ENCODE measurements around the gene PAX8. TPM values are rescaled to one million over a fixed set of nuclear protein-coding genes. Genes with fewer than 3 reads are reported as not detected.

The PAX8 gene
- total and polyA plus RNA-seq, 2 of the 13 experiments (the other 11 are each of a cell fraction or from before 2014, with no cell fraction given), result 1.5 to 8.8 TPM

DNA sequence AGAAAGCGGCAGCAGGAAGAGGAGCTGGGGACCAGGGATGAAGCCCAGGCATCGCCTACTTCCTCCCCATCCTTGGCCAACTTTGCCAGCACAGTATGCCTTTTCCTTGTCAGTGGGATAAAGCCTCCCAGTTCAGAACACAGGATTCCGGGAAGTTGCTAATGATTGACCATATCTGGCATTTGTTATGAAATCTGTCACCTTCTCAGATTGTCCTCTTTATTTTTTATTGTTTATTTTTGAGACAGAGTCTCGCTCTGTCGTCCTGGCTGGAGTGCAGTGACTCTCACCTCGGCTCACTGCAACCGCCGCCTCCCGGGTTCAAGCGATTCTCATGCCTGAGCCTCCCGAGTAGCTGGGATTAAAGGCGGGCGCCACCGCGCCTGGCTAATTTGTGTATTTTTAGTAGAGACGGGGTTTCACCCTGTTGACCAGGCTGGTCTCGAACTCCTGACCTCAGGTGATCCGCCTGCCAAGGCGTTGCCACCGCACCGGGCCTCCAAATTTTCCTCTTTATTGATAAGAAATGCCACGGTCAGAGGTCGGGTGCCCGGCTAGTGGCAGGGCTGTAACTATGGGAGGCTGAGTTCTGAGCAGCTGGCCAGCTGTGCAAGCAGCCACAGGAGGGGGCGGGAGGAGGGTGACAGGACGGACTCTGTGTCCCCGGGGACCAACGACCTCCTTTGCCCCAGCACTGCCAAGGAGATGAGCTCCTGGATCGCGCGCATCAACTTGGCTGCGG lies 80.5 kb downstream of the PAX8 start (continued):
- TF ChIP-seq MTA3 (CRISPR knock-in tag; IDR thresholded peaks at IDR 0.05) (no peak), HNRNPL (IDR thresholded peaks at IDR 0.05; ENCODE audit: low read depth, low read length) (peak; percentile 65; the same call in 1 of the 2 replicates), PRMT3 (CRISPR knock-in tag; IDR thresholded peaks at IDR 0.05; ENCODE audit: borderline replicate concordance, low read depth) (no peak), MED13 (CRISPR knock-in tag; IDR thresholded peaks at IDR 0.05) (0 out of 2 replicates have a peak, but pooled peaks have one; percentile 48), ZSCAN25 (CRISPR knock-in tag; IDR thresholded peaks at IDR 0.05) (no peak), MXD4 (CRISPR knock-in tag; IDR thresholded peaks at IDR 0.05) (no peak), HNRNPK (IDR thresholded peaks at IDR 0.05; ENCODE audit: low read depth, low read length, poor library complexity, severe bottlenecking) (no peak), ZNF775 (CRISPR knock-in tag; IDR thresholded peaks at IDR 0.05; ENCODE audit: borderline replicate concordance) (no peak), ZNF460 (CRISPR knock-in tag; IDR thresholded peaks at IDR 0.05; ENCODE audit: borderline replicate concordance) (peak; percentile 87), GTF3A (CRISPR knock-in tag; conservative IDR thresholded peaks at IDR 0.05) (0 out of 2 replicates have a peak, but pooled peaks have one; percentile 28), ZNF337 (CRISPR knock-in tag; IDR thresholded peaks at IDR 0.05; ENCODE audit: borderline replicate concordance, low read depth) (no peak), ZNF552 (CRISPR knock-in tag; IDR thresholded peaks at IDR 0.05; ENCODE audit: borderline replicate concordance) (no peak), ARID2 (CRISPR knock-in tag; IDR thresholded peaks at IDR 0.05; ENCODE audit: borderline replicate concordance) (0 out of 2 replicates have a peak, but pooled peaks have one; percentile 20), NFRKB (IDR thresholded peaks at IDR 0.05) (no peak), HNF4G (IDR thresholded peaks at IDR 0.05; ENCODE audit: borderline replicate concordance, low read depth, low read length) (no peak), HNF4G (CRISPR knock-in tag; IDR thresholded peaks at IDR 0.05; ENCODE audit: borderline replicate concordance, low read depth) (no peak), HOXA5 (CRISPR knock-in tag; IDR thresholded peaks at IDR 0.05) (no peak)
- TF ChIP-seq, protein P1, sequence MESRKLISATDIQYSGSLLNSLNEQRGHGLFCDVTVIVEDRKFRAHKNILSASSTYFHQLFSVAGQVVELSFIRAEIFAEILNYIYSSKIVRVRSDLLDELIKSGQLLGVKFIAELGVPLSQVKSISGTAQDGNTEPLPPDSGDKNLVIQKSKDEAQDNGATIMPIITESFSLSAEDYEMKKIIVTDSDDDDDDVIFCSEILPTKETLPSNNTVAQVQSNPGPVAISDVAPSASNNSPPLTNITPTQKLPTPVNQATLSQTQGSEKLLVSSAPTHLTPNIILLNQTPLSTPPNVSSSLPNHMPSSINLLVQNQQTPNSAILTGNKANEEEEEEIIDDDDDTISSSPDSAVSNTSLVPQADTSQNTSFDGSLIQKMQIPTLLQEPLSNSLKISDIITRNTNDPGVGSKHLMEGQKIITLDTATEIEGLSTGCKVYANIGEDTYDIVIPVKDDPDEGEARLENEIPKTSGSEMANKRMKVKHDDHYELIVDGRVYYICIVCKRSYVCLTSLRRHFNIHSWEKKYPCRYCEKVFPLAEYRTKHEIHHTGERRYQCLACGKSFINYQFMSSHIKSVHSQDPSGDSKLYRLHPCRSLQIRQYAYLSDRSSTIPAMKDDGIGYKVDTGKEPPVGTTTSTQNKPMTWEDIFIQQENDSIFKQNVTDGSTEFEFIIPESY (CRISPR knock-in tag; IDR thresholded peaks at IDR 0.05), result 0 out of 2 replicates have a peak, but pooled peaks have one; percentile 24
- TF ChIP-seq, protein P2, sequence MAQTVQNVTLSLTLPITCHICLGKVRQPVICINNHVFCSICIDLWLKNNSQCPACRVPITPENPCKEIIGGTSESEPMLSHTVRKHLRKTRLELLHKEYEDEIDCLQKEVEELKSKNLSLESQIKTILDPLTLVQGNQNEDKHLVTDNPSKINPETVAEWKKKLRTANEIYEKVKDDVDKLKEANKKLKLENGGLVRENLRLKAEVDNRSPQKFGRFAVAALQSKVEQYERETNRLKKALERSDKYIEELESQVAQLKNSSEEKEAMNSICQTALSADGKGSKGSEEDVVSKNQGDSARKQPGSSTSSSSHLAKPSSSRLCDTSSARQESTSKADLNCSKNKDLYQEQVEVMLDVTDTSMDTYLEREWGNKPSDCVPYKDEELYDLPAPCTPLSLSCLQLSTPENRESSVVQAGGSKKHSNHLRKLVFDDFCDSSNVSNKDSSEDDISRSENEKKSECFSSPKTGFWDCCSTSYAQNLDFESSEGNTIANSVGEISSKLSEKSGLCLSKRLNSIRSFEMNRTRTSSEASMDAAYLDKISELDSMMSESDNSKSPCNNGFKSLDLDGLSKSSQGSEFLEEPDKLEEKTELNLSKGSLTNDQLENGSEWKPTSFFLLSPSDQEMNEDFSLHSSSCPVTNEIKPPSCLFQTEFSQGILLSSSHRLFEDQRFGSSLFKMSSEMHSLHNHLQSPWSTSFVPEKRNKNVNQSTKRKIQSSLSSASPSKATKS (CRISPR knock-in tag; IDR thresholded peaks at IDR 0.05), result no peak
